ENCODE results near the gene HNRNPLL. TPM values are rescaled to one million over a fixed set of nuclear protein-coding genes. Genes with fewer than 3 reads are reported as not detected.
"Not testable (repeated sequence)": the region's sequence is repeated elsewhere in the genome, so short reads cannot be mapped to it uniquely, and the experiment has no call there.

HNRNPLL gene
- polyA plus RNA-seq, 3 donors: 7.5 to 14.1 (median 12.9) TPM

DNA sequence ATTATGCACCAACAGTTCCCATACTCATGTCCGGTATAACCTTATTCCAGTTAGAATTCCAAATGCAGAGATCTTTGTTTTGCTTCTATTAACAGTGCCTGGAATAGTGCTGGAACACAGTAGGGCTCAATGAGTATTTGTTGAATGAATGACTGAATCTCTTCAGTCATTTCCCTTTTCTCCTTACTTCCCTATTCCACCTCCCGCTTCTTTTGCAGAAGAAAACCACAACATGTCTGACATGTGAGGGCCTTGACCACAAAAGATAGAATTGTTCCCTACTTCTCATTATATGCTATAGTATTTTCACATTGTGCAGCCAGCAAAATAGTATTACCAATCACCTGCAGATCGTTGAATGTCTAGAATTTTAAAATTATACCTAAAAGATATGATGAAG lies 19.5 kb upstream of the HNRNPLL start:
- 56 to 86% (median 63%) methylated on average over 3 of the region's 3 CpGs for WGBS, 3 donors
- no peak overlapping the region for H3K27ac ChIP-seq (ENCODE audit: low read depth, low read length)

DNA sequence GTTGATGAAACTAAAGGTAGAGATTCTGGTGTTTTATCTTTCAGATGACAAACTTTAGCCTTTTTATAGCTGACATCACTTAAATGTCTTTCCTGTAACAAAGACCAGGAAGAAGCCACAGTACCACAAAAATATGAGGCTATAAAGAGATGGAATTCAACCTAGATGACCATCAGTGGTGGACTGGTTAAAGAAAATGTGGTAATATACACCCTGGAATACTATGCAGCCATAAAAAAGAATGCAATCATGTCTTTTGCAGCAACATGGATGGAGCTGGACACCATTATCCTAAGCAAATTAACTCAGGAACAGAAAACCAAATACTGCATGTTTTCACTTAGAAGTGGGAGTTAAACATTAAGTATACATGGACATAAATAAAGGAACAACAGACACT lies 18.3 kb upstream of the HNRNPLL start:
- H3K27ac ChIP-seq (ENCODE audit: low read depth, low read length): no peak overlapping the region

DNA sequence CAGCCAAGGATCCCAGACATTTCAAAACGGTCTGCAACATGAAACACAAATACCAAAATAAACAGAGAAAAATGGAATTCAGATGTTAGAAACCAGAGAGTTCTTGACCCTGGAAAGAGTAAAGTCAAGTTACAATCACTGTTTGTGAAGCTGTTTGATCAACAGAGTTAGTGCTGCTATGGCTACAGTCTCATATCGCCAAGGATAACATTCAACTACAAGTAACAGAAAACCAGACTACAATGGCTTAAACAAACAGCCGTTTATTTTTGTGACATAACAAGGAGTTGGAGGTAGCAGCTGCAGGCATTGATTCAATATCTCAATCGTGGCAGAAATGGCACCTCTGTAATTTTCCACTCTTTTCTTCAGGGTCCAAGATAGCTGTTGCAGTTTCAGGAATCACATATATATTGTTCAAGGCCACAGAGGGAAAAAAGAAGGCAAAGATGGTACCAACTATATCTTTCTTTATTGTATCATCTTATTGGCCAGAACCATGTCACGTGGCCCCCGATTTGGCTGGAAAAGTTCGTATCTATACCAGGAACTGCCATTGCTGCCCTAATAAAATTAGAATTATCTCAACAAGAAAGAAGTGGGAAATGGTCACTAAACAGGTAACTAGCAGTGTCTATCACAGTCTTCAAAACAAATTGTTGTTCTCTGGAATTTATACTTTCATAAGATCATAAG lies 17.7 kb upstream of the HNRNPLL start:
- H3K27ac ChIP-seq (ENCODE audit: low read depth, low read length): no peak overlapping the region
- WGBS, 3 donors: 33 to 65% (median 57%) methylated on average over 7 of the region's 7 CpGs

DNA sequence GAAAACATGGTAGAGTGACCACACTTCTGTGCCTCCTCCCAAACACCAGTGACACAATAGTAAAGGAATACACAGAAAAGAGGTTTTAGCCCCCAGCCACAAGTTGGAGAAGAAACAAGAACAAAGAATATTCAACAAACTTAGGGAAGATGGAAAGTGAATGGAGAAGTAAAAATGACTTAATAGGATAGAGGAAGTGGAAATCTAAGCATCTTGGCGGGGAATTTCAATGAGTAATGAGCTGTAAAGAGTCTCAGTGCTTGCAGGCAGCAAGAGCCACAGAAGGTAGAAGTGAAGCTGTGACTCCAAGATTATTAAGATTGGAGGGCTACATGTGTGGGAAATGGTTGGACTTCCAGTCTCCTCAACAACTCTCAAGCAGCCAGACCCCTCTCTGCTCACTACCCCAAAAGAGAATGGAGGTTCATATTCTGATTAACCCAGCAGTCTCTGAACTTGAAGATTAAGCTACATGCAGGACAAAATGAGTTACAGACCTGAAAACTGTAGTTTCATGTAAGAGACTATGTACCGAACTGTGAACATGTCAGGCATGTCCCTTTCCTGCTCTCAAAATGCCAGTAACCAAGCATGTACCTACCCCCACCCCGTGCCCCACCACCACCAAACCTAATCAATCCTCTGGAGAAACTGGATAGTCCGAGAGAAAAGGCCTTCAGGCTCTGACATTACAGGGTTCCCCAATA lies 16.9 kb upstream of the HNRNPLL start:
- H3K27ac ChIP-seq (ENCODE audit: low read depth, low read length): no peak overlapping the region
- WGBS, 3 donors: 54 to 68% (median 67%) methylated on average over 4 of the region's 4 CpGs

DNA sequence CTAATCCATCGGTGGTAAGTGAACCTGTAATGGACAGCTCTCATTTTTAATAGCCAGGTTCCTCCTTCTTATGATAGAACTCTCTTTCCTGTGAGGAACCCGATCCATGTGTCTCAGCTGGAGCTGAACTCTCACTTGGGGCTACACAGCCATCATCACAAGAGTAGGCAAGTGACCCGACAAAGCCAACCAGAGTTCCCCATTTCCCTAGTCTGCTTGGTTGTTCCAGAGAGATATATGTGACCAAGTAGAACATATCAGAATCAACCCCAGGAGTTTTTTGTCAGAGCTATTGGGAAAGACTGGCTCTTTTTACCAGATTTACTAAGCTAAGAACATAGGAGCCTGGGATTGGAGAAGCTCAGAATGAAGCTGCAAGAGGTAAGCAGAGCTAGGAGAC lies 14.6 kb upstream of the HNRNPLL start:
- no peak overlapping the region for H3K27ac ChIP-seq (ENCODE audit: low read depth, low read length)
- WGBS, 3 donors: 80 to 97% (median 89%) methylated on average over 3 of the region's 3 CpGs

DNA sequence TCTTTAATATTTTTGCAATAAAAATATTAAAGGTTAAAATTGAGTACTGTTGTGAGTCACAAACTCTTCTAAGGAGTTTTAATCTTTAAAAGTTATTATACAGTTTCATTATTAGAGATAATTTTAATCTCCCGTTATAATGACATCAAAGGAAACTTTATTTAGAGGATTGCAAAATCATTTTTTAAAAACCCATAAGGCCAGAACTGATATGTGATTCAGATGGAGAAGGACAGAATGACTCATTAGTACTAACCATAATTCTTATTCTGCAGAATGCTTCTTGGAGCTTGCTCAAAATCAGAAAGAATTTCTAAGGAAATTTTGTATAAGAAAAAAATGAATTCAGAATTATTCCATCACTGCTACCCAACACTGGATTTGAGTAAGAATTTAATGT lies 12.5 kb upstream of the HNRNPLL start:
- 30 to 46% (median 33%) methylated on average over 1 of the region's 1 CpG for WGBS, 3 donors
- H3K27ac ChIP-seq (ENCODE audit: low read depth, low read length): no peak overlapping the region

DNA sequence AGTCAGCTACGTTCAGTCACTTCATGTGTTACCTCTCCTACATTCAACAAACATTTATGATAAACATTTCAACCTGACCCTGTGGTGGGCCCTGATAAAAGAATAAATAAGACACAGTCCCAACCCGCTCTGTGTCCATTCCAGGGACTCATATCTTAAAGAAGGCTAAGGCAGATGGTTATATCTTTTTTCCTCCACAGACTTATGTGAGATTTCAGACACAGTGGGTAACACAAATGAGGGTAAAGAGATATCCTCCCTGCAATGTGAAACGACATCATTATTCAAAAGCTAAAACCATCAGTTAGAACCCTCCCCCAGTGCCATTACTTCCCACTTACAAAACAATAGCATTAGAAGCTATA lies 11.1 kb upstream of the HNRNPLL start:
- WGBS, 3 donors: 72 to 73% (median 72%) methylated on average over 3 of the region's 3 CpGs
- no peak overlapping the region for H3K27ac ChIP-seq (ENCODE audit: low read depth, low read length)

DNA sequence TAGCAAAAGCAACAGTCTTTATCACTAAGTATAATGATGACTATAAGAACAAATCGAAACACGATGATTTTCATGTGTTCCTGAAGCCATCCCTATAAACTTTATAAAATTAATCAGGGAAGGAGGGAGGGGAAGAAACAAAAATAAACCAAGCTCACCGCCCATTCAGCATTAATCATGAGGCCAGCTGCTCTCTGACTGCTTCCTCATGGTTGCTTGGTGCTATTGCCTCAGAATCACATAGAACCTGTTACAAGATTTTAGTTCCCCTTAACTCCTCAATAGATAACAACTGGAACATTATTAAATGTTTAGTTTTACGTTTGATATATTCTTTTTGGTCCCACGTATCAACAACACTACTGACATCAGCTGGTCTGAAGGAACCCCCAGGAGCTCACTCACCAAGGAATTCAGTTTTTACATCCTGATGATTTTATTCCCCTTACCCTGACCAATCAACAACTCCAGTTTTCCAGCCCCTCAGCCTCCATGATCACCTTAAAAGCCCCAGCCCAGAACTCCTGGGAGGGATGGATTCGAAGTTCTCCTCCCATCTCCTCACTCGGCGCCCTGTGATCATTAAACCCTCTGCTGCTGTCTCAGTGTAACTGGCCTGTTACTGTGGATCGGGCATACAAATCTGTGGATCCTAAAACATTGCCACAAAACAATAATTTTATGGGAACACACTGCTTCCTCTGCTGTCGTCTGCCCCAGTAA lies 10.6 kb upstream of the HNRNPLL start:
- no peak overlapping the region for H3K27ac ChIP-seq (ENCODE audit: low read depth, low read length)
- 59 to 69% (median 66%) methylated on average over 10 of the region's 10 CpGs for WGBS, 3 donors

DNA sequence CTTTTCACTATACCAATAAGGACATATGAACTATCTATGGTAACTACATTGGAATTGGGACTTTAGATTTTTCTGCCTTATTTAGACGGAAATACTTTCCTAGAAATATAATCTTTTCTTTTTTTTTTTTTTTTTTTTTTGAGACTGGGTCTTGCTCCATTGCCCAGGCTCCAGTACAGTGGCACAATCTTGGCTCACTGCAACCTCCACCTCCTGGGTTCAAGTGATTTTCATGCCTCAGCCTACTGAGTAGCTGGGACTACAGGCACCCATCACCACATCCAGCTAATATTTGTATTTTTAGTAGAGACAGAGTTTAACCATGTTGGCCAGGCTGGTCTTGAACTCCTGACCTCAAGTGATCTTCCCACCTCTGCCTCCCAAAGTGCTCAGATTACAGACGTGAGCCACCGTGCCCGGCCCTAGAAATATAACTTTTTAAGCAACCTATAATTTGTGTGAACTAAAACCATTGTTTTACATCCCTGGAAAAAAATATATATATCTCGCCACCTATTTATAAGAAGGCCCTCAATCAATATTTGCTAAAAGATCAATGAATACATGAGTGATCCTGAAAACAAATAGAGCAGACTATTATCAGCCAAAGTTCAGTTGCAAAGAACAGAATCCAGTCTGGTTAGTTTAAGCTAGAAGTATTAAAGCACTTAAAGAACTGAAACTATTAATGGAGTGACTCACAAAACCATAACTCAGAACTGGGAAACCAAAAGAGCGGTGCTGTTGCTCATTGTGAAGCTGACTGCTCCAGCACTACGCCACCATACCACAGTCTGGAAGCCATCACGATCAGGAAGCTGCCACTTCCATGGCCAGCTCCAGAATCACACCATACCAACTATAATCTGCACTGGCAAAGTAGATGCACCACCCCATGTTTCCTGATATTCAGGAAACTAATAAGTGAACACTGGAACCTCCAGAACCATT lies 8.4 kb upstream of the HNRNPLL start:
- 77 to 83% (median 78%) methylated on average over 8 of the region's 8 CpGs for WGBS, 3 donors
- H3K27ac ChIP-seq (ENCODE audit: low read depth, low read length): no peak overlapping the region

DNA sequence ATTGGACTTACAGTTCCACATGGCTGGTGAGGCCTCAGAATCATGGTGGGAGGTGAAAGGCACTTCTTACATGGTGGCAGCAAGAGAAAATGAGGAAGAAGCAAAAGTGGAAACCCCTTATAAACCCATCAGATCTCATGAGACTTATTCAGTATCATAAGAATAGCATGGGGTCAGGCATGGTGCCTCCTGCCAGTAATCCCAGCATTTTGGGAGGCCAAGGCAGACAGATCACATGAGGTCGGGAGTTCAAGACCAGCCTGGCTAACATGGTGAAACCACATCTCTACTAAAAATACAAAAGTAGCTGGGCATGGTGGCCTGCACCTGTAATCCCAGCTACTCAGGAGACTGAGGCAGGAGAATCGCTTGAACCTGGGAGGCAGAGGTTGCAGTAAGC lies 6.5 kb upstream of the HNRNPLL start:
- not testable (repeated sequence) for H3K27ac ChIP-seq (ENCODE audit: low read depth, low read length)
- WGBS, 3 donors: 93 to 97% (median 93%) methylated on average over 2 of the region's 2 CpGs

DNA sequence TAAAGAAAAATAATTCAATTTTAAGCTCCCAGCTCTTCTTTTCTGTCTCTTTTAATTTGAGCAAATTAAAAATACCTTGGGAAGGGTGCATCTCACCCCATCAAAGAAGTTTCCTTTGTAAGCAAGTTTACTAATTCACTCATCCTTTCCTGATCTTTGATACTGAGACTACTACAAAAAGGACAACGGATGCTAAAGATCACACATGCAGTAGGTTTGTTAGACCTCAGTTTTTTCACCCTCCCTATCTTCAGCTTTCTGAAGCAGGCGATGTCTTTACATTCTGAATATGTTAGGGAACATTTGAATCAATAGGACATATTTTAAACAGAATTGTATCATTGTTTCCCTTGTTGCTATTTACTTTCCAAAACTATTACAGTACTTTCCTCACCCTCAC lies 6.0 kb upstream of the HNRNPLL start:
- WGBS, 3 donors: 91 to 93% (median 93%) methylated on average over 2 of the region's 2 CpGs
- H3K27ac ChIP-seq (ENCODE audit: low read depth, low read length): no peak overlapping the region

DNA sequence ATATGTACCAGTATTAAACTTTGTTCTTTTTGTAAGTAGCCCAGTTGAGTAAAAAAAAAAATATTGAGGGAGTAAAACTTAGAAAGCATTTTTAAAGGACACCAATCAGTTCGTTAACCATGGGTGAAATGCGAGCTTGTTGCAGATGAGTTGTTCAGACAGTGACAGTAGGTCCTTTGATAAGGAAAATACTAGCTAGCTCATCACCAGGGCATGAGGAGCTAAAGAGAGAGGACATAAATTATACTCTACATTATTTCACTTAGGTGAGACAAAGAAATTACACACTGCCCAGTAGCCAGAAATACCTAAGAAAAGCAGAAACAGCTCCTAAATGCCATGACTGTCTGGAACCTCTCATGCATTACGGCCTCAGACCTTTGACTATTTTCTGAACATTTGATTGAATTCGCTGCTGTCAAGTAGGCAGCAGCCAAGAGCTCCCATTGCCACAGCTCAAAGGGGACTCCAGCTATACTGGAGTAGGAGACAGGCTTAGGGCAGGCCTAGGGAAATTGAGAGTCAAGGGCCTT lies 2.6 kb upstream of the HNRNPLL start:
- 72 to 96% (median 87%) methylated on average over 4 of the region's 4 CpGs for WGBS, 3 donors
- H3K27ac ChIP-seq (ENCODE audit: low read depth, low read length): no peak overlapping the region

DNA sequence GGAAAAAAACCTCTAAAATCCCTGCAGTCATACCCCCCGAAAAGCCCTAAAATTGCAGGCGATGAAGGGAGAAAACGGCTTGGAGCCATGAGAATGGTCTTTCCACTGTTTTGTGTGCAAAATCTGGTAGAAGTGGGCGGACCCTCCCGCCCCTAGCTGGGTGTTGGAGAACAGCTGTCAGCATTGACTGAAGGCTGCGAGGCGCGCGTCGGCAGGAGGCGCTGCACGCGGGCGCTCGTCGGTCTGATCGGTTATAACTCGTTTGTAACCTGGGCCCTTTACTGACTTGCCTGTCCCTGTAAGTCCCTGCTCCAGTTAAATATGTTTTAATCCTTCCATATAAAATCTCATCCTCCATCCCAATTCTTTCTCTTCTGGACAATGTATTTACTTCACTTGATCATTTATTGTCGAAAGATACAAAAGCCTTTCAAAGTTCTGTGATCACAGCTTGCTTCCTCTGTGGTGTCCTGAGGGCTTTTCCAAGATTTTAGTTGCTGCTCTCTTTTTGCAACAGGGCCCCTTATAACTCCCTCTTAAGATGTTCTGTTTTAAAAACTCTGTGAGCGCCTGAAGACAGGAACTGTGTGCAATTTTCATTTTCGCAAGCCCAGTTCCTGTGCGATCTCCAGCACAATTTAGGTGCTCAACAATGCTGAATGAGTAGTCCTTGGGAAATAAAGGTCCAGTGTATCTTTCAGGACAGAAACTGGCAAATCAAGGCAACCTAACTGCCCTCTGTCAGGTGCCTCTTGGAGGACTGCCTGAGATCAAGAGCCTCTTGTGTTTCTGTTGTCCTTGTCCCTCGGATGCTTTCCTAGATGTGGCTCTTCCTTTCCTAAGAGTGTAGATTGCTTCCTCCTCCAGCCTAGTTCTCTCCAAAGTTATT lies 918 bp upstream of the HNRNPLL start:
- WGBS, 3 donors: 11 to 19% (median 12%) methylated on average over 23 of the region's 23 CpGs

DNA sequence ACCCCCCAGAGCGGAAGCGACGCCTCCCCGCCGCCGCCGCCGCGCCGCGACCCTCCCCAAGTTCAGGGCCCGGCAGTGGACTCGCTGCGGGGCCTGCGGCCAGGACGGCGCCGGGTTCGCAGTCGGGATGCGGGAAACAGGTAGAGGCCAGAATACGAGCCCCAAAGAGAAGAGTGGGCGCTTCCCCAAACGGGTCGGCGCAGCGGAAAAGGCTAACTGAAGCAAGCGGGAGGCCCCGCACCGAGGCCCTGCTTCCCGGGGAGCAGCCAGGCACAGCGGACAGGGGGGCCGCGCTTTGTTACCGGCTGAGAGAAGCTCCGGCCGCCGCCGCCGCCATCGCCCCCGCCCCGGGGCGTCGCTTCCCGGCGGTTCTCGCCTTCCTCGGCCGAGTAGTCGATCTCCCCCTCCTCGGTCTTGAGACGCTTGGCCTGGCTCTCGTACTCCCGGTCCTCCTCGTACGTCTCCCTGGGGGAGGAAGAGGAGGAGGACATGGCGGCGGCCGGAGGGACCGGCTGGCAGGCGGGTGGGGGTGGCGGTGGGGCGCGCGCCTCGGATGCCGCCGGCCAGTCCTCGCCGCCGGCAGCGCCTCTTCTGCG lies 494 bp downstream of the HNRNPLL start:
- WGBS, 3 donors: 0 to 1% (median 0%) methylated on average over 54 to 74 of the region's 74 CpGs
- peak overlapping the region; percentile 13 for H3K27ac ChIP-seq (ENCODE audit: low read depth, low read length)

More for the DNA sequence above, 918 bp upstream of the HNRNPLL start:
- no peak overlapping the region for H3K27ac ChIP-seq (ENCODE audit: low read depth, low read length)

DNA sequence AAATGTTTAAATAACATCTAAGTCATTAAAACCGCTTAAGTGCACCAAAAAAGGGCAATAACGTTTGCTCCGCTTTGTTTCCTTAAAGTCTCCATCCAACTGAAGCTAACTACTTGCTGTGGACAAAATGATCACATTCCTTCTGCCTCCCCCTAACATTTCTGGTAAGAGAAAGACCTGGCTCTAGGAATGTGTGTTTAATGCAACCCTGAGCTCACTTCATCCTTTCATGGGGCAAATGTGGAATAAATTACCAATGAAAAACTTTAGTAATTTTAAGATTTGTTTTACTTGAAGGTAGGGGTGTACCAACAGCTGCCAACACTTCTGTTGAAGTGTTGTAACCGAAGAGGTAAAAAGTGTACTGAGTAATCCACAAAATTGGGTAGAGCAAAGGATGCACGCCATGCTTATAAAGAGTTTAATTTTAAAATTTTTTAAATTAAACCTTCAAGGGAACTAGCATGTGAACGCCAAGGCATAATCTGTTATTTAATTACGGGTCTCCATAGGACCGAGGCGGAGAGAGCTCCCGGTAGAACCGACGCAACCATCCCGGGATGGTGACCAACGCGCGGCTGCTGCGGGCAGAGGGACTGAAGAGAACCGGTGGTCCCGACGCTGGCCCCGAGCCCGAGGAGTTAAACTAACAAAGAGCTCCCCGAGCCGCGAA lies 1.1 kb downstream of the HNRNPLL start:
- H3K27ac ChIP-seq (ENCODE audit: low read depth, low read length): peak overlapping the region; percentile 19
- WGBS, 3 donors: 0 to 1% (median 0%) methylated on average over 25 of the region's 25 CpGs

DNA sequence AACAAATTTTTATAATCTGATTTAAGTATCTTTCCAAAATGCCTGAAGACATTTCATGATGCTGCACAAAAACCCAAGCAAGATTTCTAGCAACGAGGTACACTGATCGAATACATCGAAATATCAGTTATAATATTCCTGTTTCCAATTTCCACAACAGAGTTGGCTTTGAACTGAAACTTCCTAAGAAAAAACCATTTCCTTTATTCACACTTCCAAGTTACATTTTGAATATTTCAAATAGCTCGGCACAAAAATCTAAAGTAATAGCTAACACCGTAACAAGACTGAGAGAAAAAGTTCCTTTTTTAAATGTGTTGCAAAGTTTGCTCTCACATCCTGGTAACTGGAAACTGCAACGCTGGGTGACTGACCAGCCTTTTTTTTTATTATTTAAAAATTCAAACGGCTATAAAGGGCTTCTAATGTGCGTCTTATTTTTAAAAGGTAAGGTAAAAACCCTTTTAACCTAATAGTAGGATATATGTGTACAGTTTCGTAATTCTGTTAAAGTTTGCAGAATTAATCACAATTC lies 1.7 kb downstream of the HNRNPLL start:
- no peak overlapping the region for H3K27ac ChIP-seq (ENCODE audit: low read depth, low read length)
- WGBS, 3 donors: 8 to 9% (median 8%) methylated on average over 9 of the region's 9 CpGs
